ENCODE results near the gene AMBN. TPM values are rescaled to one million over a fixed set of nuclear protein-coding genes. Genes with fewer than 3 reads are reported as not detected.

The AMBN gene
- polyA plus RNA-seq, 1 donor (not counting 4 experiments of a cell fraction or from before 2014, with no cell fraction given) = not detected

GRCh38 chr4:70570796-70571195 lies 21.3 kb upstream of the AMBN start:
- DNase-seq (ENCODE audit: low read depth, low spot score) = no peak
- no peaks in the 10 kb centered on the region for H3K9me3 ChIP-seq (ENCODE audit: control insufficient read depth, low read depth, low read length)
- no peaks in the 10 kb centered on the region for H3K4me1 ChIP-seq (ENCODE audit: control insufficient read depth, extremely low read depth, insufficient read depth, low read length)
- H3K27me3 ChIP-seq (ENCODE audit: control insufficient read depth, extremely low read depth, insufficient read depth, low read length) = no peaks in the 10 kb centered on the region
- TF ChIP-seq EZH2 (IDR thresholded peaks at IDR 0.05; ENCODE audit: low read length) = no peak
- TF ChIP-seq, protein P1, sequence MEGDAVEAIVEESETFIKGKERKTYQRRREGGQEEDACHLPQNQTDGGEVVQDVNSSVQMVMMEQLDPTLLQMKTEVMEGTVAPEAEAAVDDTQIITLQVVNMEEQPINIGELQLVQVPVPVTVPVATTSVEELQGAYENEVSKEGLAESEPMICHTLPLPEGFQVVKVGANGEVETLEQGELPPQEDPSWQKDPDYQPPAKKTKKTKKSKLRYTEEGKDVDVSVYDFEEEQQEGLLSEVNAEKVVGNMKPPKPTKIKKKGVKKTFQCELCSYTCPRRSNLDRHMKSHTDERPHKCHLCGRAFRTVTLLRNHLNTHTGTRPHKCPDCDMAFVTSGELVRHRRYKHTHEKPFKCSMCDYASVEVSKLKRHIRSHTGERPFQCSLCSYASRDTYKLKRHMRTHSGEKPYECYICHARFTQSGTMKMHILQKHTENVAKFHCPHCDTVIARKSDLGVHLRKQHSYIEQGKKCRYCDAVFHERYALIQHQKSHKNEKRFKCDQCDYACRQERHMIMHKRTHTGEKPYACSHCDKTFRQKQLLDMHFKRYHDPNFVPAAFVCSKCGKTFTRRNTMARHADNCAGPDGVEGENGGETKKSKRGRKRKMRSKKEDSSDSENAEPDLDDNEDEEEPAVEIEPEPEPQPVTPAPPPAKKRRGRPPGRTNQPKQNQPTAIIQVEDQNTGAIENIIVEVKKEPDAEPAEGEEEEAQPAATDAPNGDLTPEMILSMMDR (optimal IDR thresholded peaks at IDR 0.05 in 1 of 3, IDR thresholded peaks at IDR 0.05 in 1 of 3, conservative IDR thresholded peaks at IDR 0.05 in 1 of 3; ENCODE audit: extremely low read depth in 1 of 3, insufficient read depth in 2 of 3, low read length in 3 of 3) = no peak
- dilution Hi-C loops (cut with MboI; ENCODE audit: extremely low pct_ligation_motif_present, low sequenced_read_pairs) = no loop called here
- H3K36me3 ChIP-seq (ENCODE audit: control insufficient read depth in 2 of 2, extremely low read depth in 1 of 2, insufficient read depth in 2 of 2, low read length in 2 of 2) = no peaks in the 10 kb centered on the region
- H3K79me2 ChIP-seq (ENCODE audit: control insufficient read depth, insufficient read depth, low read length) = no peaks in the 10 kb centered on the region
- no peak overlapping the region for H3K4me3 ChIP-seq (ENCODE audit: control insufficient read depth in 2 of 3, extremely low read depth in 1 of 3, insufficient read depth in 2 of 3, low read depth in 1 of 3, low read length in 3 of 3)
- no peaks in the 10 kb centered on the region for H3K9me1 ChIP-seq (ENCODE audit: control insufficient read depth, extremely low read depth, insufficient read depth, low read length)
- FAIRE-seq = no peak
- no peak overlapping the region for H3K27ac ChIP-seq (ENCODE audit: control insufficient read depth, insufficient read depth, low read length)
- H4K20me1 ChIP-seq (ENCODE audit: control insufficient read depth, extremely low read depth, insufficient read depth, low read length) = no peaks in the 10 kb centered on the region
- no peak overlapping the region for H2AFZ ChIP-seq (ENCODE audit: control insufficient read depth, low read length)
- H3K9ac ChIP-seq (ENCODE audit: control insufficient read depth, extremely low read depth, insufficient read depth, low read length) = no peak overlapping the region
- no peak overlapping the region for H3K4me2 ChIP-seq (ENCODE audit: control insufficient read depth, extremely low read depth, insufficient read depth, low read depth, low read length)

- H3K9ac ChIP-seq (ENCODE audit: control insufficient read depth, extremely low read depth, insufficient read depth, low read length) = no peak overlapping the region
- TF ChIP-seq, protein P1 (optimal IDR thresholded peaks at IDR 0.05 in 1 of 3, IDR thresholded peaks at IDR 0.05 in 1 of 3, conservative IDR thresholded peaks at IDR 0.05 in 1 of 3; ENCODE audit: extremely low read depth in 1 of 3, insufficient read depth in 2 of 3, low read length in 3 of 3) = no peak
- TF ChIP-seq EZH2 (IDR thresholded peaks at IDR 0.05; ENCODE audit: low read length) = no peak
- DNase-seq (ENCODE audit: low read depth, low spot score) = no peak
- no peaks in the 10 kb centered on the region for H3K9me3 ChIP-seq (ENCODE audit: control insufficient read depth, low read depth, low read length)
- FAIRE-seq = no peak
- H3K9me1 ChIP-seq (ENCODE audit: control insufficient read depth, extremely low read depth, insufficient read depth, low read length) = no peaks in the 10 kb centered on the region
- no peaks in the 10 kb centered on the region for H3K79me2 ChIP-seq (ENCODE audit: control insufficient read depth, insufficient read depth, low read length)
- dilution Hi-C loops (cut with MboI; ENCODE audit: extremely low pct_ligation_motif_present, low sequenced_read_pairs) = no loop called here
- no peak overlapping the region for H2AFZ ChIP-seq (ENCODE audit: control insufficient read depth, low read length)
- no peak overlapping the region for H3K4me2 ChIP-seq (ENCODE audit: control insufficient read depth, extremely low read depth, insufficient read depth, low read depth, low read length)
- H4K20me1 ChIP-seq (ENCODE audit: control insufficient read depth, extremely low read depth, insufficient read depth, low read length) = no peaks in the 10 kb centered on the region
- H3K4me3 ChIP-seq (ENCODE audit: control insufficient read depth in 2 of 3, extremely low read depth in 1 of 3, insufficient read depth in 2 of 3, low read depth in 1 of 3, low read length in 3 of 3) = no peak overlapping the region
- no peaks in the 10 kb centered on the region for H3K27me3 ChIP-seq (ENCODE audit: control insufficient read depth, extremely low read depth, insufficient read depth, low read length)
- H3K4me1 ChIP-seq (ENCODE audit: control insufficient read depth, extremely low read depth, insufficient read depth, low read length) = no peaks in the 10 kb centered on the region
- H3K27ac ChIP-seq (ENCODE audit: control insufficient read depth, insufficient read depth, low read length) = no peak overlapping the region
- no peaks in the 10 kb centered on the region for H3K36me3 ChIP-seq (ENCODE audit: control insufficient read depth in 2 of 2, extremely low read depth in 1 of 2, insufficient read depth in 2 of 2, low read length in 2 of 2)
These were observed 20.3 kb upstream of the AMBN start for GRCh38 chr4:70571772-70572171.
